HEK293T (cell line): Measurements from ENCODE around the gene MSLN.

Source experiments
- ARNT ChIP-seq: fragments of 450-650 bp; IDR thresholded peaks from 2 replicates; pipeline ENCODE4 v1.6.1; 2017; ENCODE audit warnings: mild to moderate bottlenecking
- BHLHE40 ChIP-seq: fragments of 450-650 bp; IDR thresholded peaks from 2 replicates; pipeline ENCODE4 v1.6.1; 2016; ENCODE audit warnings: mild to moderate bottlenecking, moderate library complexity, borderline replicate concordance
- CTBP1 ChIP-seq: fragments of 450-650 bp; IDR thresholded peaks from 2 replicates; pipeline ENCODE4 v1.6.1; 2016; ENCODE audit warnings: borderline replicate concordance
- ELF4 ChIP-seq: fragments of 450-650 bp; IDR thresholded peaks from 2 replicates; pipeline ENCODE4 v1.6.1; 2017; ENCODE audit warnings: antibody characterized with exemption
- FOXA1 ChIP-seq: fragments of 450-650 bp; IDR thresholded peaks from 2 replicates; pipeline ENCODE4 v1.6.1; 2016; ENCODE audit warnings: mild to moderate bottlenecking
- FOXM1 ChIP-seq: fragments of 450-650 bp; IDR thresholded peaks from 2 replicates; pipeline ENCODE4 v1.6.1; 2017; ENCODE audit warnings: mild to moderate bottlenecking, borderline replicate concordance
- NFRKB ChIP-seq: fragments of 450-650 bp; IDR thresholded peaks from 2 replicates; pipeline ENCODE4 v1.6.1; 2016; ENCODE audit warnings: mild to moderate bottlenecking, moderate library complexity
- PKNOX1 ChIP-seq: fragments of 450-650 bp; IDR thresholded peaks from 2 replicates; pipeline ENCODE4 v1.6.1; 2016
- SP1 ChIP-seq: fragments of 450-650 bp; IDR thresholded peaks from 2 replicates; pipeline ENCODE4 v1.6.1; 2017
- SUZ12 ChIP-seq: fragments of 450-650 bp; IDR thresholded peaks from 2 replicates; pipeline ENCODE4 v1.6.1; 2016; ENCODE audit warnings: mild to moderate bottlenecking
- TARDBP ChIP-seq: fragments of 450-650 bp; IDR thresholded peaks from 2 replicates; pipeline ENCODE4 v1.6.1; 2016
- ZNF384 ChIP-seq: fragments of 450-650 bp; IDR thresholded peaks from 2 replicates; pipeline ENCODE4 v1.6.1; 2016

- TF ChIP-seq NFRKB (no peak), ARNT (peak; percentile 53; the same call in 1 of the 2 replicates), ELF4 (no peak), FOXM1 (no peak), ZNF384 (no peak), BHLHE40 (no peak), SUZ12 (no peak), SP1 (no peak), TARDBP (no peak), CTBP1 (no peak), PKNOX1 (no peak), FOXA1 (no peak)
Observed at GRCh38 chr16:715477-716199, 44.9 kb upstream of the MSLN start.
